Epithelial cell of proximal tubule (primary cell): ENCODE results near the gene BLM. TPM values are rescaled to one million over a fixed set of nuclear protein-coding genes. Genes with fewer than 3 reads are reported as not detected.

Source experiments
- DNase-seq: peaks from one replicate; pipeline ENCODE4 v3.0.0-alpha.2; 2011; ENCODE audit warnings: low read depth
- H3K4me3 ChIP-seq: 2 replicates; pipeline ENCODE4 v1.5.1; 2011; ENCODE audit warnings: low read depth, mild to moderate bottlenecking, low read length
- total RNA-seq: library from RNA; depleted of rRNA; stranded (reverse); fragments of >200 nt; gene quantifications from 2 replicates; pipeline ENCODE4 v1.2.3, GENCODE V29; 2015
- TF ChIP-seq, protein P1 (sequence below): conservative IDR thresholded peaks from 2 replicates; pipeline ENCODE4 v1.5.1; 2012; ENCODE audit warnings: low read depth, mild to moderate bottlenecking, low read length

BLM gene
- total RNA-seq, 1 donor from 2014 or later, result 13.0 TPM

- no peak for DNase-seq
- no peak overlapping the region for H3K4me3 ChIP-seq
- TF ChIP-seq, protein P1, sequence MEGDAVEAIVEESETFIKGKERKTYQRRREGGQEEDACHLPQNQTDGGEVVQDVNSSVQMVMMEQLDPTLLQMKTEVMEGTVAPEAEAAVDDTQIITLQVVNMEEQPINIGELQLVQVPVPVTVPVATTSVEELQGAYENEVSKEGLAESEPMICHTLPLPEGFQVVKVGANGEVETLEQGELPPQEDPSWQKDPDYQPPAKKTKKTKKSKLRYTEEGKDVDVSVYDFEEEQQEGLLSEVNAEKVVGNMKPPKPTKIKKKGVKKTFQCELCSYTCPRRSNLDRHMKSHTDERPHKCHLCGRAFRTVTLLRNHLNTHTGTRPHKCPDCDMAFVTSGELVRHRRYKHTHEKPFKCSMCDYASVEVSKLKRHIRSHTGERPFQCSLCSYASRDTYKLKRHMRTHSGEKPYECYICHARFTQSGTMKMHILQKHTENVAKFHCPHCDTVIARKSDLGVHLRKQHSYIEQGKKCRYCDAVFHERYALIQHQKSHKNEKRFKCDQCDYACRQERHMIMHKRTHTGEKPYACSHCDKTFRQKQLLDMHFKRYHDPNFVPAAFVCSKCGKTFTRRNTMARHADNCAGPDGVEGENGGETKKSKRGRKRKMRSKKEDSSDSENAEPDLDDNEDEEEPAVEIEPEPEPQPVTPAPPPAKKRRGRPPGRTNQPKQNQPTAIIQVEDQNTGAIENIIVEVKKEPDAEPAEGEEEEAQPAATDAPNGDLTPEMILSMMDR, result no peak
Observed at GRCh38 chr15:90807786-90808086, 90.6 kb downstream of the BLM start.

DNA sequence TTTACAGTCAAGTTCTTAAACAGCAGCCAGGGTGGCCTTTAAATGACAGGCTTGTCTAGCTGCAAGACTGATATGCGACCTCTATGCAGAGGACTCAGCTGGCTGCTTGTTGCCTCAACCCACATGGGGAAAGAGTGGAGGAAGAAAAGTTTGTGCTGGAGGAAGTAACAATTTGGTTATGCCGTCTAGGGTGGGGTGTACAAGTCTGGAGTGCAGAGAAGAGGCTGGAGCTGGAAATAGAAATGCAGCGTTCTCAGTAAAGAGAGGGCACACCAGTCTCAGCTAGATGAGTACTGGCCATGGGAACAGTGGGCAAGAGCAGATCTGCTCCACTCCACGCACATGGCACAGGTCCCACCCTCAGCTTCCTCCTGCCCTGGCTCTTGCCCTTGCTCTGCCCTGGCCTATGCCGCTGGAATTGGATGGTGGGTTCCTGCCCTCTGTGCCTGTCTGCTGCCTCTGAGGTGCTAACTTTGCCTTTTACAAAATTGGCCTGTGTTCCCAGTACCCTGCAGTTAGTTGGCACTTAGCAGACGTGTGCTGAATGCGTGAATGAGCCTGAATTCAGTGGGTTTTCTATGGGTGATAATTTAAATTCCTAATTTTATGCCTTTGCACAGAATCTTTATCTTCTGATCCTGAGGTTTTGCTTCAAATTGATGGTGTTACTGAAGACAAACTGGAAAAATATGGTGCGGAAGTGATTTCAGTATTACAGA is 91.5 kb downstream of the BLM start:
- no peak overlapping the region for H3K4me3 ChIP-seq
- DNase-seq, result no peak
- TF ChIP-seq, protein P1, result no peak

- no peak for DNase-seq
- no peak overlapping the region for H3K4me3 ChIP-seq
- TF ChIP-seq, protein P1, result no peak
Observed at GRCh38 chr15:90809536-90809935, 92.4 kb downstream of the BLM start.

- H3K4me3 ChIP-seq, result no peak overlapping the region
- DNase-seq, result no peak
- TF ChIP-seq, protein P1, result no peak
Observed at GRCh38 chr15:90810354-90810753, 93.2 kb downstream of the BLM start.

DNA sequence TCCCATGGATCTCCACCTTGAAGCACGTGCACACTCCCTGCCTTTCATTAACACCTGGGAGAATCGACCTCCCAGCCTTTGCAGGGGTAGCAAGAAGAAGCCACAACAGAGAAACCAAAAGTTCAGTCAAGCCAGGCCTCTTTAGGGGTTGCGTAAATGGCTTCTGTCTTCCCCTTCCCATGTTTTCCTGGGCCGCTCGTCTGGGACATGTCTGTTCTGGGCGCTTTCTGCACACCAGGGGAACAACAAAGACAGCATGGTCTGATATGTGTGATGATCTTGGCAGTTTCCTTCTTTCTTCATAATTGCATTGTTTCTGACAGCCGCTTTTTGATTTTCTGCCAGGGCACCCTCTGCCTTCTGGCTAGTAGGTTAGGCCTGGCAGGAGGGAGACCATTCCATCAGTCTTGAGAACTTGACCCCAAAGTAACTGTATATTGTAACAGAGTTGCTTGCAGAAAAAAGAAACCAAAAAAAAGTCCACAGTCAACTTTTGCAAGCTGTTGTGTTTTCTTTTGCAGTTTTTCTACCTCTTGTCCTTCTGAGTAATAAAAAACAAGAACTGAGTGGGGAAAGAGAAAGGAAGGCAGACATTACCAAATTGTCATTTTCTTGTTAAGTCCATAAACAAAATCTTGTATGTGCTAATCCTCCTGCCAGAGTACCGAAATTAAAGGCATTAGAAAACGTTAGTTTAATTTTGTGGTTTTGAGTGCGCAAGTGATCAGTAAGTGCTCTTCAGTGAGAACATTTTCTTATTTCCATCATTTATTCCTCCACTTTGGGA is 95.2 kb downstream of the BLM start:
- TF ChIP-seq, protein P1, result no peak
- no peak overlapping the region for H3K4me3 ChIP-seq
- DNase-seq, result no peak

GRCh38 chr15:90812958-90813265 is 95.8 kb downstream of the BLM start:
- no peak overlapping the region for H3K4me3 ChIP-seq
- TF ChIP-seq, protein P1, result no peak
- DNase-seq, result no peak

- H3K4me3 ChIP-seq, result no peak overlapping the region
- TF ChIP-seq, protein P1, result no peak
- DNase-seq, result no peak
Observed at GRCh38 chr15:90813796-90814190, 96.6 kb downstream of the BLM start.
